Measurements from ENCODE around the gene KCTD5.
"Not testable (repeated sequence)": the region's sequence is repeated elsewhere in the genome, so short reads cannot be mapped to it uniquely, and the experiment has no call there.

The KCTD5 gene

GRCh38 chr16:2671741-2672140, 10.6 kb upstream of the KCTD5 start:
- no peak for DNase-seq (ENCODE audit: low read depth)
- TF ChIP-seq CTCF (IDR thresholded peaks at IDR 0.05; ENCODE audit: control insufficient read depth, extremely low read depth, insufficient read depth), result no peak
- H3K4me3 ChIP-seq (ENCODE audit: low read depth, low read length), result peak overlapping the region; percentile 65

GRCh38 chr16:2673066-2673999, 9.0 kb upstream of the KCTD5 start:
- H3K4me3 ChIP-seq (ENCODE audit: low read depth, low read length), result peak overlapping the region; percentile 65
- no peak for TF ChIP-seq CTCF (IDR thresholded peaks at IDR 0.05; ENCODE audit: control insufficient read depth, extremely low read depth, insufficient read depth)
- peak; percentile 66 for DNase-seq (ENCODE audit: low read depth)

GRCh38 chr16:2675021-2675420, 7.3 kb upstream of the KCTD5 start:
- TF ChIP-seq CTCF (IDR thresholded peaks at IDR 0.05; ENCODE audit: control insufficient read depth, extremely low read depth, insufficient read depth), result no peak
- H3K4me3 ChIP-seq (ENCODE audit: low read depth, low read length), result no peak overlapping the region
- no peak for DNase-seq (ENCODE audit: low read depth)

- DNase-seq (ENCODE audit: low read depth), result no peak
- TF ChIP-seq CTCF (IDR thresholded peaks at IDR 0.05; ENCODE audit: control insufficient read depth, extremely low read depth, insufficient read depth), result no peak
- H3K4me3 ChIP-seq (ENCODE audit: low read depth, low read length), result no peak overlapping the region
Observed at GRCh38 chr16:2675714-2676113, 6.6 kb upstream of the KCTD5 start.

- H3K4me3 ChIP-seq (ENCODE audit: low read depth, low read length); DNase-seq (ENCODE audit: low read depth): not testable (repeated sequence)
Observed at GRCh38 chr16:2676937-2677336, 5.4 kb upstream of the KCTD5 start.

- H3K4me3 ChIP-seq (ENCODE audit: low read depth, low read length); DNase-seq (ENCODE audit: low read depth): not testable (repeated sequence)
Observed at GRCh38 chr16:2678206-2678965, 3.9 kb upstream of the KCTD5 start.

GRCh38 chr16:2679902-2680301, 2.4 kb upstream of the KCTD5 start:
- not testable (repeated sequence) for H3K4me3 ChIP-seq (ENCODE audit: low read depth, low read length); DNase-seq (ENCODE audit: low read depth)

GRCh38 chr16:2680360-2680759, 2.0 kb upstream of the KCTD5 start:
- DNase-seq (ENCODE audit: low read depth), result not testable (repeated sequence)

GRCh38 chr16:2683041-2683440, 718 bp downstream of the KCTD5 start:
- DNase-seq (ENCODE audit: low read depth), result not testable (repeated sequence)
- peak overlapping the region; percentile 84 for H3K4me3 ChIP-seq (ENCODE audit: low read depth, low read length)

More at GRCh38 chr16:2680360-2680759, 2.0 kb upstream of the KCTD5 start:
- not testable (repeated sequence) for H3K4me3 ChIP-seq (ENCODE audit: low read depth, low read length)

GRCh38 chr16:2686075-2686474, 3.8 kb downstream of the KCTD5 start:
- DNase-seq (ENCODE audit: low read depth), result not testable (repeated sequence)

More at GRCh38 chr16:2686075-2686474, 3.8 kb downstream of the KCTD5 start:
- H3K4me3 ChIP-seq (ENCODE audit: low read depth, low read length), result not testable (repeated sequence)

Measured in LNCaP clone FGC (cell line).